Endodermal cell (in vitro differentiated cells): ENCODE data around the gene PPDPF. TPM values are rescaled to one million over a fixed set of nuclear protein-coding genes. Genes with fewer than 3 reads are reported as not detected.
A peak's percentile ranks its signal among the peaks of the same experiment; 100 is the strongest.

Experiments used
- DNase-seq: peaks from one replicate; pipeline ENCODE4 v3.0.0-alpha.2; 2017
- H3K27ac ChIP-seq: 2 replicates; pipeline ENCODE4 v1.5.1; 2013; ENCODE audit warnings: mild to moderate bottlenecking, low read depth, low read length, moderate library complexity
- H3K27me3 ChIP-seq: 2 replicates; pipeline ENCODE4 v1.6.1; 2013; ENCODE audit warnings: mild to moderate bottlenecking, low read length, moderate library complexity; ENCODE audit not compliant: insufficient read depth, control insufficient read depth, poor library complexity, severe bottlenecking
- H3K36me3 ChIP-seq: 2 replicates; pipeline ENCODE4 v1.7.0; 2013; ENCODE audit warnings: mild to moderate bottlenecking, low read length, moderate library complexity; ENCODE audit not compliant: control insufficient read depth, insufficient read depth
- H3K4me1 ChIP-seq: one replicate; pipeline ENCODE4 v1.7.0; 2013; ENCODE audit warnings: low read length; ENCODE audit not compliant: control insufficient read depth, insufficient read depth
- H3K4me3 ChIP-seq: 2 replicates; pipeline ENCODE4 v1.5.1; 2013; ENCODE audit warnings: mild to moderate bottlenecking, low read length, moderate library complexity
- H3K9ac ChIP-seq: 2 replicates; pipeline ENCODE4 v1.6.1; 2013; ENCODE audit warnings: mild to moderate bottlenecking, low read length, moderate library complexity; ENCODE audit not compliant: poor library complexity, severe bottlenecking; ENCODE audit errors: extremely low read depth
- H3K9me3 ChIP-seq: 2 replicates; pipeline ENCODE4 v1.6.1; 2013; ENCODE audit warnings: mild to moderate bottlenecking, low read length, moderate library complexity; ENCODE audit not compliant: control insufficient read depth
- H3K27ac Mint-ChIP-seq: 2 replicates; pipeline ENCODE4 v1.8.0; 2020; ENCODE audit warnings: mixed read lengths
- H3K27me3 Mint-ChIP-seq: 2 replicates; pipeline ENCODE4 v1.8.0; 2021; ENCODE audit warnings: mild to moderate bottlenecking, mixed read lengths; ENCODE audit not compliant: insufficient read depth
- H3K36me3 Mint-ChIP-seq: 2 replicates; pipeline ENCODE4 v1.8.0; 2020; ENCODE audit warnings: low read depth, mixed read lengths
- H3K4me1 Mint-ChIP-seq: 2 replicates; pipeline ENCODE4 v1.8.0; 2020; ENCODE audit warnings: mixed read lengths
- H3K4me3 Mint-ChIP-seq: 2 replicates; pipeline ENCODE4 v1.8.0; 2020; ENCODE audit warnings: mild to moderate bottlenecking, moderate library complexity, mixed read lengths
- H3K9me3 Mint-ChIP-seq: 2 replicates; pipeline ENCODE4 v1.8.0; 2020; ENCODE audit warnings: mild to moderate bottlenecking, mixed read lengths
- CTCF ChIP-seq: fragments of 200-600 bp; sonication (generic); conservative IDR thresholded peaks from 2 replicates; pipeline ENCODE4 v1.5.0; 2021; ENCODE audit warnings: antibody characterized with exemption, mild to moderate bottlenecking
- WGBS, 2 experiments: methylation state at CpG; one replicate each; pipeline versions ENCODE4 v1.1.5 to v1.1.7; 2013; ENCODE audit warnings: missing lambda C conversion rate in 2 of 2, mixed read lengths in 1 of 2; ENCODE audit not compliant: insufficient coverage in 1 of 2, insufficient read length in 1 of 2; 5-methylcytosine and 5-hydroxymethylcytosine counted together
- total RNA-seq, 2 donors: library from RNA; stranded (reverse); fragmentation: NEBNext Ultra II Directional in 1 of 2; extraction: Animal tissue kit (Norgen Biotek cat#: 25700) in 1 of 2; gene quantifications; 2 replicates in 1 of 2; 3 replicates in 1 of 2; pipeline ENCODE4 v1.2.1, GENCODE V29; 2021

Gene PPDPF
- total RNA-seq, 2 donors from 2014 or later, result 247 to 296 TPM

GRCh38 chr20:63519668-63520503 lies 679 bp upstream of the PPDPF start:
- Histone ChIP-seq H3K36me3 (peaks cover 20% of the 10 kb centered on the region), H3K27ac (peak overlapping the region; percentile 53), H3K4me3 (peak overlapping the region; percentile 92), H3K9me3 (peaks cover 12% of the 10 kb centered on the region), H3K4me1 (no peaks in the 10 kb centered on the region), H3K9ac (peak overlapping the region; percentile 20), H3K27me3 (peaks cover 5% of the 10 kb centered on the region)
- TF ChIP-seq CTCF, result peak; percentile 56
- Mint-ChIP-seq H3K4me1 (peaks cover 2% of the 10 kb centered on the region), H3K27ac (no peak overlapping the region), H3K27me3 (peaks cover 14% of the 10 kb centered on the region), H3K36me3 (peaks cover 20% of the 10 kb centered on the region), H3K9me3 (peaks cover 7% of the 10 kb centered on the region), H3K4me3 (peak overlapping the region; percentile 86)
- DNase-seq, result peak; percentile 90
- WGBS, 2 experiments, result 14 to 19% methylated on average over 42 to 72 of the region's 72 CpGs

GRCh38 chr20:63520934-63521601 lies 503 bp downstream of the PPDPF start:
- H3K27ac ChIP-seq, result peak overlapping the region; percentile 81

More at GRCh38 chr20:63520934-63521601, 503 bp downstream of the PPDPF start:
- Mint-ChIP-seq H3K36me3 (peaks cover 20% of the 10 kb centered on the region), H3K27me3 (peaks cover 8% of the 10 kb centered on the region), H3K4me1 (peaks cover 2% of the 10 kb centered on the region), H3K4me3 (peak overlapping the region; percentile 86), H3K9me3 (peaks cover 7% of the 10 kb centered on the region), H3K27ac (peak overlapping the region; percentile 80)
- H3K9me3 ChIP-seq, result peaks cover 12% of the 10 kb centered on the region
- H3K36me3 ChIP-seq, result peaks cover 20% of the 10 kb centered on the region
- H3K9ac ChIP-seq, result peak overlapping the region; percentile 90
- H3K4me1 ChIP-seq, result no peaks in the 10 kb centered on the region
- DNase-seq, result peak; percentile 83
- no peak for TF ChIP-seq CTCF
- 0 to 1% methylated on average over 32 to 67 of the region's 68 CpGs for WGBS, 2 experiments
- H3K4me3 ChIP-seq, result peak overlapping the region; percentile 92
- H3K27me3 ChIP-seq, result peaks cover 5% of the 10 kb centered on the region
